Endodermal cell (in vitro differentiated cells): ENCODE data around the gene STRN3. TPM values are rescaled to one million over a fixed set of nuclear protein-coding genes. Genes with fewer than 3 reads are reported as not detected.
"Not testable (repeated sequence)": the region's sequence is repeated elsewhere in the genome, so short reads cannot be mapped to it uniquely, and the experiment has no call there.

ENCODE experiments used
- DNase-seq: peaks from one replicate; pipeline ENCODE4 v3.0.0-alpha.2; 2017
- H3K27ac ChIP-seq: 2 replicates; pipeline ENCODE4 v1.5.1; 2013; ENCODE audit warnings: mild to moderate bottlenecking, low read depth, low read length, moderate library complexity
- H3K27me3 ChIP-seq: 2 replicates; pipeline ENCODE4 v1.6.1; 2013; ENCODE audit warnings: mild to moderate bottlenecking, low read length, moderate library complexity; ENCODE audit not compliant: insufficient read depth, control insufficient read depth, poor library complexity, severe bottlenecking
- H3K36me3 ChIP-seq: 2 replicates; pipeline ENCODE4 v1.7.0; 2013; ENCODE audit warnings: mild to moderate bottlenecking, low read length, moderate library complexity; ENCODE audit not compliant: control insufficient read depth, insufficient read depth
- H3K4me1 ChIP-seq: one replicate; pipeline ENCODE4 v1.7.0; 2013; ENCODE audit warnings: low read length; ENCODE audit not compliant: control insufficient read depth, insufficient read depth
- H3K4me3 ChIP-seq: 2 replicates; pipeline ENCODE4 v1.5.1; 2013; ENCODE audit warnings: mild to moderate bottlenecking, low read length, moderate library complexity
- H3K9ac ChIP-seq: 2 replicates; pipeline ENCODE4 v1.6.1; 2013; ENCODE audit warnings: mild to moderate bottlenecking, low read length, moderate library complexity; ENCODE audit not compliant: poor library complexity, severe bottlenecking; ENCODE audit errors: extremely low read depth
- H3K9me3 ChIP-seq: 2 replicates; pipeline ENCODE4 v1.6.1; 2013; ENCODE audit warnings: mild to moderate bottlenecking, low read length, moderate library complexity; ENCODE audit not compliant: control insufficient read depth
- H3K27ac Mint-ChIP-seq: 2 replicates; pipeline ENCODE4 v1.8.0; 2020; ENCODE audit warnings: mixed read lengths
- H3K27me3 Mint-ChIP-seq: 2 replicates; pipeline ENCODE4 v1.8.0; 2021; ENCODE audit warnings: mild to moderate bottlenecking, mixed read lengths; ENCODE audit not compliant: insufficient read depth
- H3K36me3 Mint-ChIP-seq: 2 replicates; pipeline ENCODE4 v1.8.0; 2020; ENCODE audit warnings: low read depth, mixed read lengths
- H3K4me1 Mint-ChIP-seq: 2 replicates; pipeline ENCODE4 v1.8.0; 2020; ENCODE audit warnings: mixed read lengths
- H3K4me3 Mint-ChIP-seq: 2 replicates; pipeline ENCODE4 v1.8.0; 2020; ENCODE audit warnings: mild to moderate bottlenecking, moderate library complexity, mixed read lengths
- H3K9me3 Mint-ChIP-seq: 2 replicates; pipeline ENCODE4 v1.8.0; 2020; ENCODE audit warnings: mild to moderate bottlenecking, mixed read lengths
- CTCF ChIP-seq: fragments of 200-600 bp; sonication (generic); conservative IDR thresholded peaks from 2 replicates; pipeline ENCODE4 v1.5.0; 2021; ENCODE audit warnings: antibody characterized with exemption, mild to moderate bottlenecking
- WGBS, 2 experiments: methylation state at CpG; one replicate each; pipeline versions ENCODE4 v1.1.5 to v1.1.7; 2013; ENCODE audit warnings: missing lambda C conversion rate in 2 of 2, mixed read lengths in 1 of 2; ENCODE audit not compliant: insufficient coverage in 1 of 2, insufficient read length in 1 of 2; 5-methylcytosine and 5-hydroxymethylcytosine counted together
- total RNA-seq, 2 donors: library from RNA; stranded (reverse); fragmentation: NEBNext Ultra II Directional in 1 of 2; extraction: Animal tissue kit (Norgen Biotek cat#: 25700) in 1 of 2; gene quantifications; 2 replicates in 1 of 2; 3 replicates in 1 of 2; pipeline ENCODE4 v1.2.1, GENCODE V29; 2021

The STRN3 gene
- total RNA-seq, 2 donors from 2014 or later: 56.5 to 58.9 TPM

GRCh38 chr14:30977752-30978151 is 48.4 kb downstream of the STRN3 start:
- no peak overlapping the region for H3K27ac ChIP-seq
- H3K4me3 ChIP-seq: no peak overlapping the region
- Mint-ChIP-seq H3K9me3 (no peaks in the 10 kb centered on the region), H3K4me3 (no peak overlapping the region), H3K4me1 (peaks cover 11% of the 10 kb centered on the region), H3K36me3 (peaks cover 9% of the 10 kb centered on the region), H3K27ac (no peak overlapping the region), H3K27me3 (no peaks in the 10 kb centered on the region)
- no peaks in the 10 kb centered on the region for H3K4me1 ChIP-seq
- H3K36me3 ChIP-seq: no peaks in the 10 kb centered on the region
- no peak for TF ChIP-seq CTCF
- H3K9ac ChIP-seq: no peak overlapping the region
- WGBS, 2 experiments: 86% methylated on average over 2 of the region's 2 CpGs; no CpG with 5 or more reads in 1 of the 2 experiments
- no peak for DNase-seq
- no peaks in the 10 kb centered on the region for H3K27me3 ChIP-seq
- H3K9me3 ChIP-seq: no peaks in the 10 kb centered on the region

- no peaks in the 10 kb centered on the region for H3K36me3 ChIP-seq
- H3K9me3 ChIP-seq: no peaks in the 10 kb centered on the region
- H3K27me3 ChIP-seq: no peaks in the 10 kb centered on the region
- H3K36me3 Mint-ChIP-seq: peaks cover 9% of the 10 kb centered on the region
- H3K27ac ChIP-seq: no peak overlapping the region
- H3K9ac ChIP-seq: no peak overlapping the region
- peaks cover 32% of the 10 kb centered on the region for H3K4me1 Mint-ChIP-seq
- no peak for TF ChIP-seq CTCF
- no peak overlapping the region for H3K4me3 Mint-ChIP-seq
- peaks cover 1% of the 10 kb centered on the region for H3K9me3 Mint-ChIP-seq
- H3K4me3 ChIP-seq: no peak overlapping the region
- WGBS, 2 experiments: 96 to 100% methylated on average over 1 to 3 of the region's 4 CpGs
- no peaks in the 10 kb centered on the region for H3K4me1 ChIP-seq
- H3K27me3 Mint-ChIP-seq: no peaks in the 10 kb centered on the region
- DNase-seq: no peak
- H3K27ac Mint-ChIP-seq: no peak overlapping the region
Observed at GRCh38 chr14:30974628-30975027, 51.6 kb downstream of the STRN3 start.

- Mint-ChIP-seq H3K36me3 (peaks cover 11% of the 10 kb centered on the region), H3K27me3 (no peaks in the 10 kb centered on the region), H3K9me3 (peaks cover 3% of the 10 kb centered on the region), H3K4me3 (no peak overlapping the region), H3K4me1 (peaks cover 34% of the 10 kb centered on the region), H3K27ac (no peak overlapping the region)
- no peak overlapping the region for H3K9ac ChIP-seq
- H3K9me3 ChIP-seq: no peaks in the 10 kb centered on the region
- H3K36me3 ChIP-seq: no peaks in the 10 kb centered on the region
- H3K27ac ChIP-seq: no peak overlapping the region
- 85 to 96% methylated on average over 5 to 7 of the region's 7 CpGs for WGBS, 2 experiments
- H3K4me1 ChIP-seq: no peaks in the 10 kb centered on the region
- no peak for TF ChIP-seq CTCF
- H3K4me3 ChIP-seq: no peak overlapping the region
- no peak for DNase-seq
- no peaks in the 10 kb centered on the region for H3K27me3 ChIP-seq
Observed at GRCh38 chr14:30972882-30973582, 53.1 kb downstream of the STRN3 start.

GRCh38 chr14:30972036-30972732 is 54.0 kb downstream of the STRN3 start:
- peaks cover 34% of the 10 kb centered on the region for H3K4me1 Mint-ChIP-seq

More at GRCh38 chr14:30972036-30972732, 54.0 kb downstream of the STRN3 start:
- H3K4me3 Mint-ChIP-seq, H3K36me3 ChIP-seq, H3K9ac ChIP-seq, H3K27ac ChIP-seq, H3K27me3 ChIP-seq, H3K4me3 ChIP-seq, H3K27ac Mint-ChIP-seq, DNase-seq, H3K9me3 ChIP-seq, H3K36me3 Mint-ChIP-seq, H3K27me3 Mint-ChIP-seq, H3K4me1 ChIP-seq: not testable (repeated sequence)
- H3K9me3 Mint-ChIP-seq: peaks cover 12% of the 10 kb centered on the region
- 95% methylated on average over 8 to 11 of the region's 11 CpGs for WGBS, 2 experiments
